Choroid plexus epithelial cell (primary cell): ENCODE results near the gene MTERF4.
A peak's percentile ranks its signal among the peaks of the same experiment; 100 is the strongest.

Experiments
- DNase-seq: peaks from one replicate; pipeline ENCODE4 v3.0.0-alpha.2; 2010; ENCODE audit warnings: low read depth
- H3K4me3 ChIP-seq: 2 replicates; pipeline ENCODE4 v1.5.1; 2011; ENCODE audit warnings: low read depth, mild to moderate bottlenecking, control low read depth, low read length, moderate library complexity
- CTCF ChIP-seq: conservative IDR thresholded peaks from 2 replicates; pipeline ENCODE4 v1.5.1; 2011; ENCODE audit warnings: low read depth, mild to moderate bottlenecking, control low read depth, inconsistent platforms, low read length, moderate library complexity

MTERF4 gene

GRCh38 chr2:241047253-241048010 is 54.7 kb downstream of the MTERF4 start:
- DNase-seq, result peak; percentile 9
- no peak overlapping the region for H3K4me3 ChIP-seq
- no peak for TF ChIP-seq CTCF
